ENCODE results near the gene MPV17L.
"Not testable (repeated sequence)": the region's sequence is repeated elsewhere in the genome, so short reads cannot be mapped to it uniquely, and the experiment has no call there.

- TF ChIP-seq, protein P1, sequence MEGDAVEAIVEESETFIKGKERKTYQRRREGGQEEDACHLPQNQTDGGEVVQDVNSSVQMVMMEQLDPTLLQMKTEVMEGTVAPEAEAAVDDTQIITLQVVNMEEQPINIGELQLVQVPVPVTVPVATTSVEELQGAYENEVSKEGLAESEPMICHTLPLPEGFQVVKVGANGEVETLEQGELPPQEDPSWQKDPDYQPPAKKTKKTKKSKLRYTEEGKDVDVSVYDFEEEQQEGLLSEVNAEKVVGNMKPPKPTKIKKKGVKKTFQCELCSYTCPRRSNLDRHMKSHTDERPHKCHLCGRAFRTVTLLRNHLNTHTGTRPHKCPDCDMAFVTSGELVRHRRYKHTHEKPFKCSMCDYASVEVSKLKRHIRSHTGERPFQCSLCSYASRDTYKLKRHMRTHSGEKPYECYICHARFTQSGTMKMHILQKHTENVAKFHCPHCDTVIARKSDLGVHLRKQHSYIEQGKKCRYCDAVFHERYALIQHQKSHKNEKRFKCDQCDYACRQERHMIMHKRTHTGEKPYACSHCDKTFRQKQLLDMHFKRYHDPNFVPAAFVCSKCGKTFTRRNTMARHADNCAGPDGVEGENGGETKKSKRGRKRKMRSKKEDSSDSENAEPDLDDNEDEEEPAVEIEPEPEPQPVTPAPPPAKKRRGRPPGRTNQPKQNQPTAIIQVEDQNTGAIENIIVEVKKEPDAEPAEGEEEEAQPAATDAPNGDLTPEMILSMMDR (IDR thresholded peaks at IDR 0.05), result not testable (repeated sequence)
- not testable (repeated sequence) for TF ChIP-seq POLR2AphosphoS5 (IDR thresholded peaks at IDR 0.05; ENCODE audit: low read depth, low read length); FOXJ3 (CRISPR knock-in tag; IDR thresholded peaks at IDR 0.05); EZH2phosphoT487 (IDR thresholded peaks at IDR 0.05; ENCODE audit: borderline replicate concordance, low read depth); USF1 (IDR thresholded peaks at IDR 0.05; ENCODE audit: borderline replicate concordance, low read depth); FOXM1 (IDR thresholded peaks at IDR 0.05; ENCODE audit: low read depth); EP300 (IDR thresholded peaks at IDR 0.05; ENCODE audit: borderline replicate concordance in 1 of 2, low read depth in 1 of 2, low read length in 1 of 2); USF2 (IDR thresholded peaks at IDR 0.05; ENCODE audit: borderline replicate concordance, low read depth, low read length); JUND (IDR thresholded peaks at IDR 0.05); TAF1 (IDR thresholded peaks at IDR 0.05; ENCODE audit: borderline replicate concordance, low read depth, low read length)
- TF ChIP-seq, protein P2, sequence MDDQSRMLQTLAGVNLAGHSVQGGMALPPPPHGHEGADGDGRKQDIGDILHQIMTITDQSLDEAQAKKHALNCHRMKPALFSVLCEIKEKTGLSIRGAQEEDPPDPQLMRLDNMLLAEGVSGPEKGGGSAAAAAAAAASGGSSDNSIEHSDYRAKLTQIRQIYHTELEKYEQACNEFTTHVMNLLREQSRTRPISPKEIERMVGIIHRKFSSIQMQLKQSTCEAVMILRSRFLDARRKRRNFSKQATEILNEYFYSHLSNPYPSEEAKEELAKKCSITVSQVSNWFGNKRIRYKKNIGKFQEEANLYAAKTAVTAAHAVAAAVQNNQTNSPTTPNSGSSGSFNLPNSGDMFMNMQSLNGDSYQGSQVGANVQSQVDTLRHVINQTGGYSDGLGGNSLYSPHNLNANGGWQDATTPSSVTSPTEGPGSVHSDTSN (IDR thresholded peaks at IDR 0.05), result not testable (repeated sequence)
These were observed 35.3 kb downstream of the MPV17L start for GRCh38 chr16:15430884-15431283.

All from SK-N-SH (cell line).